Peyer's patch (tissue), 4 donors: Measurements from ENCODE around the gene C10orf53. TPM values are rescaled to one million over a fixed set of nuclear protein-coding genes. Genes with fewer than 3 reads are reported as not detected.

Source experiments
- DNase-seq, 3 donors: peaks; one replicate each; pipeline ENCODE4 v3.0.0-alpha.2; 2017 to 2019
- H3K27ac ChIP-seq, 4 donors: fragments of 200-600 bp; sonication (generic); one replicate each; pipeline ENCODE4 v1.5.1; 2016 to 2019
- H3K27me3 ChIP-seq, 2 donors: fragments of 200-600 bp; sonication (generic); one replicate each; pipeline ENCODE4 v1.5.1; 2019
- H3K36me3 ChIP-seq, 3 donors: fragments of 200-600 bp; sonication (generic); one replicate each; pipeline ENCODE4 v1.5.1; 2016 to 2019
- H3K4me1 ChIP-seq, 4 donors: fragments of 200-600 bp; sonication (generic); one replicate each; pipeline ENCODE4 v1.5.1; 2016 to 2019
- H3K4me3 ChIP-seq, 4 donors: fragments of 200-600 bp; sonication (generic); 1 replicate in 3 of 4; 2 replicates in 1 of 4; pipeline ENCODE4 v1.5.1; 2016 to 2019; ENCODE audit warnings: mild to moderate bottlenecking in 1 of 4
- H3K9me3 ChIP-seq, 4 donors: fragments of 200-600 bp; sonication (generic); one replicate each; pipeline ENCODE4 v1.5.1; 2016 to 2019; ENCODE audit warnings: mild to moderate bottlenecking in 1 of 4
- POLR2A ChIP-seq, 2 donors: fragments of 450-650 bp; IDR thresholded peaks; one replicate each; pipeline ENCODE4 v1.5.1; 2017; ENCODE audit warnings: antibody characterized with exemption in 2 of 2, mild to moderate bottlenecking in 2 of 2, moderate library complexity in 2 of 2
- total RNA-seq, 4 donors: library from RNA; depleted of rRNA; stranded (reverse); fragments of >200 nt; gene quantifications; one replicate each; pipeline ENCODE4 v1.1.0, GENCODE V29; 2016
- TF ChIP-seq, protein P1 (sequence below), 6 experiments: fragments of 450-650 bp in 4 of 6; fragments of 200-600 bp in 2 of 6; sonication (generic) in 1 of 6; IDR thresholded peaks; one replicate each; pipeline ENCODE4 v1.5.1; 2017 to 2019; ENCODE audit warnings: antibody characterized with exemption in 6 of 6, mild to moderate bottlenecking in 3 of 6, moderate library complexity in 1 of 6

C10orf53 gene
- total RNA-seq, 4 donors from 2014 or later: not detected

DNA sequence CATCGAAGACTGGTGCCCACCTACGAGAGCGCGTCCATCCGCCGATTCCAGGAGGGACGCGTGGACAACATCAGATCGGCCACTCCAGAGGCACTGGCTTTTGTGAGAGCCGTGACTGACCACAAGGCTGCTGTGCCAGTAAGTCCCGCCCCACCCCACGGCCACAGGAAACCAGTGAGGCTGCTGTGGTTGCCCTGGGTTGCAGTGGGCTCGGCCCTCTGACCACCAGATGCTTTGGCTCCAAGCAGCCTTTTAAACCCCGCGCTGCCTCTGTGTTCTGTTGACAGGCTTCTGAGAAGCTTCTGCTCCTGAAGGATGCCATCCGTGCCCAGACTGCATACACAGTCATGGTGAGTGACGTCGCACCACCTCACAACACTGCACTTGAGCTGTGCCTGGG lies 24.4 kb upstream of the C10orf53 start:
- TF ChIP-seq, protein P1, sequence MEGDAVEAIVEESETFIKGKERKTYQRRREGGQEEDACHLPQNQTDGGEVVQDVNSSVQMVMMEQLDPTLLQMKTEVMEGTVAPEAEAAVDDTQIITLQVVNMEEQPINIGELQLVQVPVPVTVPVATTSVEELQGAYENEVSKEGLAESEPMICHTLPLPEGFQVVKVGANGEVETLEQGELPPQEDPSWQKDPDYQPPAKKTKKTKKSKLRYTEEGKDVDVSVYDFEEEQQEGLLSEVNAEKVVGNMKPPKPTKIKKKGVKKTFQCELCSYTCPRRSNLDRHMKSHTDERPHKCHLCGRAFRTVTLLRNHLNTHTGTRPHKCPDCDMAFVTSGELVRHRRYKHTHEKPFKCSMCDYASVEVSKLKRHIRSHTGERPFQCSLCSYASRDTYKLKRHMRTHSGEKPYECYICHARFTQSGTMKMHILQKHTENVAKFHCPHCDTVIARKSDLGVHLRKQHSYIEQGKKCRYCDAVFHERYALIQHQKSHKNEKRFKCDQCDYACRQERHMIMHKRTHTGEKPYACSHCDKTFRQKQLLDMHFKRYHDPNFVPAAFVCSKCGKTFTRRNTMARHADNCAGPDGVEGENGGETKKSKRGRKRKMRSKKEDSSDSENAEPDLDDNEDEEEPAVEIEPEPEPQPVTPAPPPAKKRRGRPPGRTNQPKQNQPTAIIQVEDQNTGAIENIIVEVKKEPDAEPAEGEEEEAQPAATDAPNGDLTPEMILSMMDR (IDR thresholded peaks at IDR 0.05): no peak
- no peak for TF ChIP-seq POLR2A (IDR thresholded peaks at IDR 0.05)
- DNase-seq: peak in 1 of 3 donors; percentile 38
- H3K36me3 ChIP-seq: no peaks in the 10 kb centered on the region
- no peak overlapping the region for H3K27ac ChIP-seq
- no peaks in the 10 kb centered on the region for H3K27me3 ChIP-seq
- H3K9me3 ChIP-seq: peaks cover 0 to 2% (median 0%) of the 10 kb centered on the region in 4 donors
- no peak overlapping the region for H3K4me3 ChIP-seq
- peaks cover 0 to 4% (median 0%) of the 10 kb centered on the region in 4 donors for H3K4me1 ChIP-seq

DNA sequence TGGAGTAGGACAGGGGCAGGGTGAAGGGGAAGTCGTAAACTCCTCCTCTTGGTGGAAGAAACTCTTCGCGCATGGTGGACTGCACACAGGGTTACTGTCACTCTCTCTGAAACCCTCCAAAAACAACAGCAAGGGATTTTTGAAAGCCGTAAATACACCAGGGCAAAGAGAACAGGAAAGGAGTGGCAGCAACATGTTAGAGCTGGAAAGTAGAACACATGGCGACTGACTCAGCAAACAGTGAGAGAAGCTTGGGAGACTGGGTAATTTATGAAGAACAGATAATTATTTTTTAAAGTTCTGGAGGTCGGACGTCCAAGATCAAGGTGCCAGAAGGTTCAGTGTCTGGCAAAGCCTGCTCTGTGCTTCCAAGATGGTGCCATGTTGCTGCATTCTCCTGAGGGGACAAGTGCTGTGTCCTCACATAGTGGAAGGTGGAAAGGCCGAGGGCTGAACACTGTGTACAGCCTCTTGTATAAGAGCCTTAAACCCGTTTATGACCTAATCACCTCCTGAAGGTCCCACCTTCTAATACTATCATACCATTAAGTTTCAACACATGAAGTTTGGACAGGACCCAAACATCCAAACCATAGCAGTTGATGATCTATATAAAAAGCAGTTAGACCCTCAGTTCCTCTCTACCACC lies 22.5 kb upstream of the C10orf53 start:
- TF ChIP-seq, protein P1 (IDR thresholded peaks at IDR 0.05): no peak
- TF ChIP-seq POLR2A (IDR thresholded peaks at IDR 0.05): no peak
- H3K27me3 ChIP-seq: no peaks in the 10 kb centered on the region
- H3K4me1 ChIP-seq: peaks cover 0 to 4% (median 0%) of the 10 kb centered on the region in 4 donors
- DNase-seq: no peak
- no peaks in the 10 kb centered on the region for H3K36me3 ChIP-seq
- no peak overlapping the region for H3K27ac ChIP-seq
- H3K4me3 ChIP-seq: no peak overlapping the region
- peaks cover 0 to 4% (median 0%) of the 10 kb centered on the region in 4 donors for H3K9me3 ChIP-seq

DNA sequence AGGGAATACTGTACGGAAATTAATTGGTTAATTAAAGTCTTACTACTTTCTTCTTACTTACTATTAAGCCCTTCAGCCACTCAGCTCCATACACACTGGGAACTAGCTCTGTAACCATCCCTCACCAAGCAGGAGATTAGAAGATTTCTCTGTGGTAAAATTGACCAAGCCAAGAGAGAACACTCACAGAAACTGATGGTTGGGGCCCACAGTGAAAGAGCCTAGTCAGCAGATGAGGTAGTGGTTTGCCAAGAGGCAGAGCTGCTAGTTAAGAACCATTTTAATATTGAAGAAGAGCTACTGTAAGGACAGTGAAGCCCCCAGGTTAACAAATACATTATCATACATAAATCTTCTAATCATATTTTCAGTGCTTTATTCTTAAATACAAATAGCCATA lies 21.8 kb upstream of the C10orf53 start:
- H3K36me3 ChIP-seq: no peaks in the 10 kb centered on the region
- no peak for TF ChIP-seq POLR2A (IDR thresholded peaks at IDR 0.05)
- TF ChIP-seq, protein P1 (IDR thresholded peaks at IDR 0.05): no peak
- H3K4me1 ChIP-seq: peaks cover 0 to 3% (median 0%) of the 10 kb centered on the region in 4 donors
- no peak for DNase-seq
- no peak overlapping the region for H3K27ac ChIP-seq
- H3K9me3 ChIP-seq: peaks cover 0 to 4% (median 0%) of the 10 kb centered on the region in 4 donors
- no peaks in the 10 kb centered on the region for H3K27me3 ChIP-seq
- no peak overlapping the region for H3K4me3 ChIP-seq

DNA sequence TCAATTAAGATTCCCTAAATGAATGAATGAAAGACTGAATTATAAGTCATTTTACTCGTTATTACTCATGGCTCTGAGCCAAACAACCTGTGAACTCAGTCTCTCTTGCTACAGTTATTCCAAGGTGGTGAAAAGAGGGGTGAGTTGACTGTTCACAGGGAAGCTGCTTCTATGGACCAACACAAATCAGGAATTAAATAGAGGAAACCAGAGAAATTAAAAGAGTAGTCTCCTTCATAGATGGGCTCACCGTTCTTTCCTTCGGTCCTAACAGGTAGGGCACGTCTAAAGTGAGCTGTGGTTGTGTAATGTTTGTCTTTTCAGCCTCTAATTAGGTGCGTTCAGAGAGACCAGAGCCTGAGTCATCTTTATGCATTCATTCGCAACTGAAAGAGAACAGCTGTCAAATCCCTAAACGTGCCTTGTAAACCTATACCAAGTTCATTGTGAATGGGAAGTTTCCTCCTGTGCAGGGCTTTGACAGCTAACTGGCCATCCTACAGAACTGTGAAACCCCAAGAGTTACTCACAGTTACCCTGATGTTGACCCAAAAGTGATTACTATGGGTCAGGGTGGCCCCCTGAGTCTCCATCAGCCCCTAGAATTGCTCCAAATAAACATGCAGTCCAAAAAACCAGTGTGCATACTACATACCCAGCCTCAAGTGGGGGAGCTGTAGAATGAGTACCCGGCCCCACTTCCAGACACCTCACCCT lies 18.2 kb upstream of the C10orf53 start:
- H3K4me1 ChIP-seq: no peaks in the 10 kb centered on the region
- no peak for TF ChIP-seq POLR2A (IDR thresholded peaks at IDR 0.05)
- TF ChIP-seq, protein P1 (IDR thresholded peaks at IDR 0.05): no peak
- H3K27ac ChIP-seq: no peak overlapping the region
- H3K27me3 ChIP-seq: no peaks in the 10 kb centered on the region
- no peak overlapping the region for H3K4me3 ChIP-seq
- DNase-seq: no peak
- no peaks in the 10 kb centered on the region for H3K36me3 ChIP-seq
- peaks cover 0 to 8% (median 0%) of the 10 kb centered on the region in 4 donors for H3K9me3 ChIP-seq

DNA sequence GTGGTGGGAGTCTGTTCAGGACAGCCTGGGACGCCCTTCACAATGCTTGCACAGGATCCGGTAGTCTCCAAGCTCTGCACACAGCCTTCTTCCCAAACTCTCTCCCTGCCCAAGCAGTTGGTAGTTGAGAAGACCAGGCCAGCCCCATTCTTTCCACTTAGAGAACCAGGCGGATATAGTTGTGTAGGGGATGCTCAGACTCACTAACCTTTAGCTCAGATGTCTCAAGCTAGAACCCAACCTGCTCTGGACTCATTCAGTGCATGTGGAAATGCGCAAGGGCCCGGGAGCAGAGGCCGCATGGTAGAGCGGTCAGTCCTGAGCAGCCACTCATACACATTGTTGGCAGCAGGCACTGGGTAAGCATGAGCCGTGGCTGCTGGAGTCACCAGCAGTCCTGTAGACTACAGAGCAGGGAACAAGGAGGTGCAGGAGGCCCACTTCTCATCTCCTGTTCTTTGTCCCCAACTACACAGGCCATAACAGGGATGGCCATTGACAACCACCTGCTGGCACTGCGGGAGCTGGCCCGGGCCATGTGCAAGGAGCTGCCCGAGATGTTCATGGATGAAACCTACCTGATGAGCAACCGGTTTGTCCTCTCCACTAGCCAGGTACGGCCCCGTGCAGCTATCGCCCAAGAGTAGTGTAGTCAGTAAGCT lies 17.2 kb upstream of the C10orf53 start:
- no peak overlapping the region for H3K4me3 ChIP-seq
- no peaks in the 10 kb centered on the region for H3K36me3 ChIP-seq
- no peak for DNase-seq
- H3K27me3 ChIP-seq: no peaks in the 10 kb centered on the region
- H3K4me1 ChIP-seq: no peaks in the 10 kb centered on the region
- peaks cover 0 to 8% (median 0%) of the 10 kb centered on the region in 4 donors for H3K9me3 ChIP-seq
- TF ChIP-seq, protein P1 (IDR thresholded peaks at IDR 0.05): no peak
- TF ChIP-seq POLR2A (IDR thresholded peaks at IDR 0.05): no peak
- H3K27ac ChIP-seq: no peak overlapping the region
